Duodenal mucosa (tissue), 2 donors: ENCODE measurements around the gene LRTM2.

ENCODE experiments used
- H3K27ac ChIP-seq: one replicate; pipeline ENCODE4 v1.7.0; 2013; ENCODE audit warnings: low read depth, low read length
- H3K27me3 ChIP-seq, 2 donors: one replicate each; pipeline ENCODE4 v1.7.0; 2013; ENCODE audit warnings: low read length in 2 of 2, control low read depth in 1 of 2; ENCODE audit not compliant: insufficient read depth in 2 of 2, control insufficient read depth in 1 of 2
- H3K36me3 ChIP-seq, 2 donors: one replicate each; pipeline ENCODE4 v1.7.0; 2013; ENCODE audit warnings: low read length in 2 of 2, control low read depth in 1 of 2; ENCODE audit not compliant: insufficient read depth in 2 of 2, control insufficient read depth in 1 of 2
- H3K4me1 ChIP-seq, 2 donors: one replicate each; pipeline ENCODE4 v1.7.0; 2013; ENCODE audit warnings: low read length in 2 of 2, control low read depth in 1 of 2; ENCODE audit not compliant: insufficient read depth in 2 of 2, control insufficient read depth in 1 of 2
- H3K4me3 ChIP-seq, 2 donors: one replicate each; pipeline ENCODE4 v1.7.0; 2013; ENCODE audit warnings: low read length in 2 of 2, low read depth in 1 of 2
- H3K9ac ChIP-seq, 2 donors: one replicate each; pipeline ENCODE4 v1.7.0; 2013; ENCODE audit warnings: low read length in 2 of 2, low read depth in 1 of 2
- H3K9me3 ChIP-seq, 2 donors: one replicate each; pipeline ENCODE4 v1.7.0; 2013; ENCODE audit warnings: low read length in 2 of 2, control low read depth in 1 of 2; ENCODE audit not compliant: control insufficient read depth in 1 of 2

LRTM2 gene

DNA sequence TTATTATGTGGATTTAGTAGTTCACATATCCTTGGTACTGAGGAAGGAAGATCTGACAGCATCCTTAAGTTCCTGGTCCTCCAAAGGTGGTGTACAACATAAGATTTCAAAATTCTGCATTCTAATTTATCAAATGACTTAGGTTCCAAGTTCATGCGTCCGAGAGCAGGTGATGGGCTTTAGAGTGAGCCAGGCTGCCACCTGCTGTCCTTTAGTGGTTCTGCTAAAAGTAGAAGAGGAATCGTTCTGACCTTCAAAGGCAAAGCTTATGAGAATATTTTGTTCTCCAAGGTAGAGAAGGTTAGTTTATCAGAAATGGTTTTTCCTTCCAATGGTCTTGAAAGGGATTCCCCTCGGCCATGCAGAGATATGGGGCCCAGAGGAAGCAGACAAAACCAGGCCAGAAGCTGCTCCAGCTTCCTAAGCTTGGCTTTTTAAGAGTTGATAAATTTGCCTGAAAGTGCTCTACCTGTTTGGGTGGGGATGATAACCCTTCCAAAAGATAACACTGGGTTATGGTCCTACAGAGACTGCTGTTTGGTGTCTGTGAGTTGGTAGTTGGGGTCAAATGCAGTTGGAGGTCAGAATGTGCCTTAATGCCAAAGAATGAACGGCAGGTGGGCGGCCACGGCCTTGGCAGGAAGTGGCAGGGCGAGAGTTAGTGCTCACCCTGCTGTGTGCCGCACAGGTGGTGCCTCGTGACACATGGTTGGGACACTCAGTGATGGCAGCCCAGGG lies 29.1 kb upstream of the LRTM2 start:
- H3K4me3 ChIP-seq: no peak overlapping the region
- peaks cover 7 to 22% of the 10 kb centered on the region in 2 donors for H3K36me3 ChIP-seq
- H3K4me1 ChIP-seq: peaks cover 9 to 11% of the 10 kb centered on the region in 2 donors
- H3K9ac ChIP-seq: peak overlapping the region in 1 of 2 donors; percentile 10
- H3K27me3 ChIP-seq: no peaks in the 10 kb centered on the region
- H3K27ac ChIP-seq: no peak overlapping the region
- H3K9me3 ChIP-seq: no peaks in the 10 kb centered on the region

DNA sequence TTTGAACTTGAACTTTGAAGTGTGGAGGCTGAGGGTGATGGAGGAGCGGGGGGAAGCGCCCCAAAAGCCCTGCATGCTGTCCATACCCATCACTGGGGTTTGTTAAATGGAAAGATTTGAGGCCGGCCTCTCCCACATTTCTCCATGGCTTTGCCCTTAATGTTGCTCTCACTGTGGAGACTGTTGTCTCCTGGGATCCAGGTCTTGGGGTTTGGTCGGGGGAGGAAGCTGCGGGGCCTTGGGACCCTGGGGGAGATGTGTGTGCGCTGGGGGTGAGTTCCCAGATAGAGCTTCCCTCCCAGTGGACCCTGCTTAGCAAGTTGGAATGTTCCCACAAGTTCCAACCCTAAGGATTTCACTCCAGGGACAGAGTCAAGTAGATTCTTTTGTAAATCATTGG lies 28.0 kb upstream of the LRTM2 start:
- H3K4me1 ChIP-seq: peaks cover 9 to 21% of the 10 kb centered on the region in 2 donors
- H3K4me3 ChIP-seq: no peak overlapping the region
- no peaks in the 10 kb centered on the region for H3K27me3 ChIP-seq
- H3K27ac ChIP-seq: no peak overlapping the region
- H3K9ac ChIP-seq: no peak overlapping the region
- H3K36me3 ChIP-seq: peaks cover 4 to 11% of the 10 kb centered on the region in 2 donors
- H3K9me3 ChIP-seq: no peaks in the 10 kb centered on the region

DNA sequence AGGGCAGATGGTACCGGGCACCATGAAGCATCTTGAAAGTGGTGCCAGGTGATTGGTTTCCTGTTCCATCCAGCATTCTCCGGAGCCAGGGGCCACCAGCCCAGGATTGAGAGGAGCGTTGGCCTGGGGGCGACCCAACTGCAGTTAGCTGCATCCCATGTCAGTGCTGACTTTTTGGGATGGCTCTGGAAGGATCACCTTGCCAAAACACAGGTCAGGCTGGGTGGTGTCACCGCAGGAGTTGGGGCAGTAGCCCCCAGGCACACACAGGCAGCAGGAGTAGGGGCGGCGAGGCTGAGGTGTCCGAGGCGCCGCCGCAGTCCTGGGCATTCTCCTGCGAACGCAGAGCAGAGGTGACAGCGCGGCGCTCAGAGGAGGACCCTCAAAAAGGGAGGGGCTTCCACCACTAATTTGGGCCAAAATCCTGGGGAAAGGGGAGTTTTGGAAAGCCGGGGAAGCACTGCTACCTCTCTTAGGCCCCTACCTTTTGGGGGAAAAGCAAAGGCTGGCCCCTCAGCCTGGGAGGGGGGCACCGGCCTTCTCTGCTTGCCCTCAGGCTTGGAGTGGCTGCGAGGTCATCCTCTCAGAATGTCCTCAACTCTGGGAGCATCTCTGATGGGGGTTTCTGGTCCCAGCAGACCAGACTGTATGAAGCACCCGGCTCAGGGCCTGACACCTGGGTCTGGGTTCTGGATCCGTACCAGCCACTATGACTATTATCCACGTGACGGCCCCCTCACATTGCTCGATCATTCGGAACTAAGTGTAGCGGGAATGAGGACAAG lies 26.7 kb upstream of the LRTM2 start:
- no peak overlapping the region for H3K9ac ChIP-seq
- H3K27ac ChIP-seq: no peak overlapping the region
- peaks cover 9 to 21% of the 10 kb centered on the region in 2 donors for H3K4me1 ChIP-seq
- no peaks in the 10 kb centered on the region for H3K27me3 ChIP-seq
- H3K4me3 ChIP-seq: no peak overlapping the region
- H3K36me3 ChIP-seq: peaks cover 3 to 4% of the 10 kb centered on the region in 2 donors
- no peaks in the 10 kb centered on the region for H3K9me3 ChIP-seq

DNA sequence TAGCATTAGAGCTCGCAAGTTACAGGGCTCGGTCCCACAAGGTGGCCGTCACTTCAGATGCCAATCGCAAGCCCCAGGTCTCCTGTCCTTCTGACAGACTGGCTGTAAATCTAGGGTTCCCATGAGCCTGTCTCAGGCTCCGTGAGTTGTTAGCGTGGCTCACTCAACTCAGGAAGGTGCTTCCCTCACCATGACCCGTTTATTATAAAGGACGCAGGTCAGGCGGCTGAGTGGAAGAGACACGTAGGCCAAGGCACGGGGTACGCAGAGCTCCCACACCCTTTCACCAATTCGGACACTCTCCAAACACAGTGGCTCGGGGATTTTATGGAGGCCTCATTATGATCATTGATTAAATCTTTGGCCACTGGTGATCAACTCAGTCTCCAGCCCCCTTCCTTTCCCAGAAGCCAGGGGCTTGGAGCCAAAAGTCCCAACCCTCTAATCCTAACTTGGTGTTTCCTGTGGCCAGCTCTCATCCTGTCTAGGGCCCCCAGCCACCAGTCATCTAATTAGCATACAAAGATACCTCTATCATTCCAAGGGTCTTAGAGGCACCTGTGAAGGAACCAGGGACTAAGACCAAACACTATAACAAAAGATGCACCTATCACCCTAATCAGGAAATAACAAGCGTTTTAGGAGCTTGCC lies 25.8 kb upstream of the LRTM2 start:
- H3K9me3 ChIP-seq: no peaks in the 10 kb centered on the region
- no peaks in the 10 kb centered on the region for H3K27me3 ChIP-seq
- H3K4me1 ChIP-seq: peaks cover 9 to 21% of the 10 kb centered on the region in 2 donors
- H3K27ac ChIP-seq: no peak overlapping the region
- H3K9ac ChIP-seq: no peak overlapping the region
- peaks cover 0 to 4% of the 10 kb centered on the region in 2 donors for H3K36me3 ChIP-seq
- no peak overlapping the region for H3K4me3 ChIP-seq

DNA sequence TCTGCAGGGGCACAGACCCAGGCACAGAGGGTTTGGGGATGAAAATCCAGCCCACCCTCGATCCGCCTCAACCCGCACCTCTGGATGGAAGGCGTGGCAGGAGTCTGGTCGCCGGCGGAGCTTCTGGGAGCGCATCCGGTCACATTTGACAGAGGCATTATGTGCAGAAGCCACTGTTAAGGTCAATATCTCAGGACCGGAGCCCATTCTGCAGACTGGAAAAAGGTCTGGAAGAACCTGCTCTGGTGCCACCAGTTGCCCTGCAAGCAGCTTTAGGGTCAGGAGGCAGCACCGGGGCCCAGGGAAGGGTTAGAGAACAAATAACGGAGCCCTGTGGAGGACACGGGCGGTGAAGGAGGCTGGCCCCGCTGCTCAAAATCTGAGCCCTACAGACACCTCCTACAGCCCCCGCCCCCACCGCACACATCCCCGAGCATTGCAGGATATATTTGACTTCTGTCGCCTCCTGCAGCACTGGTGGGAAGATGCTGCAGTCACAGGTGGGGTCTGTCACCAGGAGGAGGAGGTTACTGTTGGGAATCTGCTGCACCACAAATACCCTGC lies 25.1 kb upstream of the LRTM2 start:
- H3K27ac ChIP-seq: no peak overlapping the region
- H3K9ac ChIP-seq: peak overlapping the region; percentile 13 to 61
- H3K4me1 ChIP-seq: peaks cover 9 to 21% of the 10 kb centered on the region in 2 donors
- H3K36me3 ChIP-seq: peaks cover 0 to 4% of the 10 kb centered on the region in 2 donors
- peak overlapping the region in 1 of 2 donors; percentile 51 for H3K4me3 ChIP-seq
- H3K9me3 ChIP-seq: no peaks in the 10 kb centered on the region
- H3K27me3 ChIP-seq: no peaks in the 10 kb centered on the region

DNA sequence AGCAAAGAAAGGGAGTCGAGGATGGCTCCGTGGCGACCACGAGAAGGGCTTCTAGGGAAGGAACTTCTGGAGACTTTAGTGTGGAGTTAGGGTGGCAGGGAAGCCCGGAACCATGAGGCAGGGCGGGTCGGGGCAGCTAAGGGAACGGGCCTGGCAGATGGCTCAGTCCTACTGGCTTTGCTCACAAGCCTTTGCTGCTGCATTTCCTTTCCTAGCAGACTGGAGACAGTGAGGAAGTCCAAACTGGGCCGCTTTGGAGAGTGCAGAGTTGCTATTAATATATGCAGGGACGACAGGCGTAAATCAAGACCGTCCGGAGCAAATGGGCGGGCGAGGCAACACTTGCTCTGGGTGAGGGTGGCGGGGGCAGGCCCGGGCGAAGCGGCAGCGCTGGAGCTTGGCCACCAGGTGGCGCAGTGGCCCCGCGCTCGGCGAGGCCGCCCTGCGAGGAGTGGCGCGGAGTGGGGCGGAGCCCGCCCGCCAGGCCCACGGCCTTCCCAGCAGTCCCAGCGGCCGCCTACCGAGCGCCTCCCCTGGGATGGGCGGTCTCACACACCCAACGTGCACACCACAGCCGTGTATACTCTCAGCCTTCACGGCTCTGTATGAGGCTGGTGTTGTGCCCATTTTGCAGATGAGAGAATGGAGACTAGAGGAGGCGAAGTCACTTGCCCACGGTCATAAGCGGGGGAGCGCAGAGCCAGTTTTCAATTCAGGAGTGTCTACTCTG lies 24.4 kb upstream of the LRTM2 start:
- Histone ChIP-seq H3K4me3 (peak overlapping the region; percentile 80 to 96), H3K27me3 (no peaks in the 10 kb centered on the region), H3K27ac (peak overlapping the region; percentile 73), H3K9ac (peak overlapping the region; percentile 88 to 92), H3K36me3 (no peaks in the 10 kb centered on the region), H3K9me3 (no peaks in the 10 kb centered on the region), H3K4me1 (peaks cover 9 to 21% of the 10 kb centered on the region in 2 donors)

DNA sequence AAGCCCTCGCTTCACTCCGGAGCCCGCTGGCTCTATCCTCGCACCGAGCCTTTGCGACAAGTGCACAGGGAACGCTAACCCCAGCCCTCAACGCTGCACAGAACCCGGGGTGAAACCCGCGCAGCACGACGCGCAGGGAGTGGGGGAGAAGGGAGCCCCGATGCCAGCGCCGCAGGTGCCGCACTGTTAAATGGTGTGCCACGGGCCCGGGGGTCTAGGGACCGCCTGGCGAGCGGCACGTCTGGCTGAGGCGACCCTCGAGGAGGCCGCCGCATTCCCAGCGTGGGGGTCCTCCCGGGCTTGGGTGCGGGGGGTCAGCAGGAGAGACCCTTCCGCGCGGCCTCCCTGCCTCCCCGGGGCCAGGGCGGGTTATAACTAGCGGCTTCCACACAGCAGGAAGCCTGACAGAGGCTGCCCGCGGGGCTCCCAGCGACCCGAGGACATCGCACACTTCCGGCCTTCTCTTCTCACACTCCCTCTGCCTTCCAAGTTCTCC lies 23.8 kb upstream of the LRTM2 start:
- Histone ChIP-seq H3K36me3 (no peaks in the 10 kb centered on the region), H3K9ac (peak overlapping the region; percentile 88 to 92), H3K4me3 (peak overlapping the region; percentile 80 to 96), H3K9me3 (no peaks in the 10 kb centered on the region), H3K4me1 (peaks cover 4 to 17% of the 10 kb centered on the region in 2 donors), H3K27me3 (no peaks in the 10 kb centered on the region), H3K27ac (peak overlapping the region; percentile 73)

DNA sequence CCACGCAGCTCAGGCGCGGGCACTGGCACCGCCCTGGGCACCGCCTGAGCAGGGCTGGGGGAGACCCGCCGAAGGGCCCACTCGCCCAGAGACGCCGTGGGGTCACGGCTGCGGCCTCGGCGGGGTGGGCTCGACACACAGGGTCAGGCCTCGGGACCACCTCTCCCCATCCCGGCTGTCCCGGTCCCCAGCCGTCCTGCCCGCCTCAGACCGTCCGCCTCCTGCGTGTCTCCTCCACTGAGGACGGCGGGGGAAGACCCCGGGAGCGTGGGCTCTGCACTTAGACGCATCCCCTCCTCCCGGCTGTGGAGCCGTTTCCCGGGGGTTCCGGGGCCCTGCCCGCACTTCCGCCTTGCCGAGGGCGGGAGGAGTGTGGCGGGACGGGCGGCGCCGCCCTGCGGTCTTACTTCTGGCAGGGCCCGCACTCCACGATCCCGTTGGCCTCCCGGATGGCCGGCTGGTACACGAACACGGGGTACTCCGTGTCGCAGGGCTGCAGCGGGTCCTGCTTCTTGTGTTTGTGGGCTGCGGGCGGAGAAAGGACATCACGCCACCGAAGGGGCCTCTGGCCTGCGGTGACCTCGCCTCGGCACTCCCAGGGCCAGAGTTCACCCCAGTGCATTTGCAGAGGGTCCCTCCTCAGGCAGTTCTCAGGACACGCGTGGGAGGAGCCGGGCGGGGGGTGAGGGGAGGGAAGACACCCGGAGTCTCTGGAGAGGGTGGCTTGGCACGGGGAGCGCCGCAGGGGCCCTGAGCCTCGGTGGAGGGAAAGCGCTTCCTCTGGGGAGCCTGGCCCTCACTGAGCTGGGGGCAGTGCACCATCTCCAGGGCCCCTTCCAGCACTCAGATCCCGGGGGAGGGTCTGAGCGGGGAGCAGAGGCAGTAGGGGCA lies 23.1 kb upstream of the LRTM2 start:
- no peaks in the 10 kb centered on the region for H3K36me3 ChIP-seq
- no peaks in the 10 kb centered on the region for H3K9me3 ChIP-seq
- H3K4me3 ChIP-seq: peak overlapping the region; percentile 80 to 96
- peak overlapping the region; percentile 73 for H3K27ac ChIP-seq
- peak overlapping the region; percentile 88 to 92 for H3K9ac ChIP-seq
- peaks cover 4 to 15% of the 10 kb centered on the region in 2 donors for H3K4me1 ChIP-seq
- H3K27me3 ChIP-seq: no peaks in the 10 kb centered on the region
